DOHH2 (cell line): Measurements from ENCODE around the gene ADCK1.

ENCODE experiments used
- CTCF ChIP-seq: fragments of 200-600 bp; sonication (generic); IDR thresholded peaks from one replicate; pipeline ENCODE4 v1.5.1; 2014; ENCODE audit warnings: antibody characterized with exemption, mild to moderate bottlenecking, low read depth, low read length; ENCODE audit not compliant: poor library complexity, severe bottlenecking
- EZH2phosphoT487 ChIP-seq: fragments of 200-600 bp; sonication (generic); IDR thresholded peaks from 2 replicates; pipeline ENCODE4 v1.6.1; 2017; ENCODE audit warnings: borderline replicate concordance, mild to moderate bottlenecking, antibody characterized with exemption, low read length, moderate library complexity, mixed read lengths

- TF ChIP-seq CTCF (no peak), EZH2phosphoT487 (no peak)
Measured at GRCh38 chr14:77890873-77891272, 91.0 kb downstream of the ADCK1 start.
